ENCODE data around the gene PROSER3. TPM values are rescaled to one million over a fixed set of nuclear protein-coding genes. Genes with fewer than 3 reads are reported as not detected.

Gene PROSER3
- total and polyA plus RNA-seq, 2 experiments from 2014 or later: 21.8 to 28.0 TPM

DNA sequence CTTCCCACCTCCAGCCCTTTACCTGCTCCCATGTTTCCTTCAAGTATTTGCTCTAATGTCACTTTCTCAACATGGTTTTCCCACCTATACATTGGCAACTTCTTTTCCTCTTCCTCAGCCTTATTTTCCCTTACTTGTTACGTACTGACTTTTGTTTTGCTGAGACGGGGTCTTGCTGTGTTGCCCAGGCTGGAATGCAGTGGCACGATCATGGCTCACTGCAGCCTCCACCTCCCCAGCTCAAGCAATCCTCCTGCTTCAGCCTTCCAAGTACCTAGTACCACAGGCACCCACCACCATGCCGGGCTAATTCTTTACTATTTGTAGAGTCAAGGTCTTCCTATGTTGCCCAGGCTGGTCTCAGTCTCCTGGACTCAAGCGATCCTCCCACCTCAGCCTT is 49.7 kb downstream of the PROSER3 start:
- Mint-ChIP-seq H3K27ac (no peak overlapping the region), H3K4me1 (peaks cover 3% of the 10 kb centered on the region; the same call in 1 of the 3 replicates), H3K27me3 (ENCODE audit: insufficient read depth, low read depth, poor library complexity) (peaks cover 11% of the 10 kb centered on the region), H3K9me3 (no peaks in the 10 kb centered on the region), H3K4me3 (no peak overlapping the region), H3K36me3 (ENCODE audit: low read depth) (no peaks in the 10 kb centered on the region)
- Histone ChIP-seq H3K36me3 (ENCODE audit: insufficient read depth) (no peaks in the 10 kb centered on the region), H4K20me1 (replicated peaks; ENCODE audit: insufficient read depth) (no peaks in the 10 kb centered on the region), H3K4me2 (no peak overlapping the region), H2AFZ (peak overlapping the region; percentile 2; the same call in 1 of the 2 replicates), H3F3A (replicated peaks; ENCODE audit: low read depth) (no peaks in the 10 kb centered on the region), H3K9me2 (ENCODE audit: insufficient read depth) (no peaks in the 10 kb centered on the region), H3K4me3 (no peak overlapping the region), H3K4me1 (ENCODE audit: insufficient read depth) (no peaks in the 10 kb centered on the region), H3K79me2 (replicated peaks; ENCODE audit: insufficient read depth) (no peaks in the 10 kb centered on the region), H3K27me3 (ENCODE audit: insufficient read depth) (no peaks in the 10 kb centered on the region), H3K27ac (ENCODE audit: low read depth) (no peak overlapping the region)
- no peak for TF ChIP-seq POLR2AphosphoS5 (IDR thresholded peaks at IDR 0.05; ENCODE audit: low read depth)
- ATAC-seq: no peak
- DNase-seq (ENCODE audit: low spot score): no peak

DNA sequence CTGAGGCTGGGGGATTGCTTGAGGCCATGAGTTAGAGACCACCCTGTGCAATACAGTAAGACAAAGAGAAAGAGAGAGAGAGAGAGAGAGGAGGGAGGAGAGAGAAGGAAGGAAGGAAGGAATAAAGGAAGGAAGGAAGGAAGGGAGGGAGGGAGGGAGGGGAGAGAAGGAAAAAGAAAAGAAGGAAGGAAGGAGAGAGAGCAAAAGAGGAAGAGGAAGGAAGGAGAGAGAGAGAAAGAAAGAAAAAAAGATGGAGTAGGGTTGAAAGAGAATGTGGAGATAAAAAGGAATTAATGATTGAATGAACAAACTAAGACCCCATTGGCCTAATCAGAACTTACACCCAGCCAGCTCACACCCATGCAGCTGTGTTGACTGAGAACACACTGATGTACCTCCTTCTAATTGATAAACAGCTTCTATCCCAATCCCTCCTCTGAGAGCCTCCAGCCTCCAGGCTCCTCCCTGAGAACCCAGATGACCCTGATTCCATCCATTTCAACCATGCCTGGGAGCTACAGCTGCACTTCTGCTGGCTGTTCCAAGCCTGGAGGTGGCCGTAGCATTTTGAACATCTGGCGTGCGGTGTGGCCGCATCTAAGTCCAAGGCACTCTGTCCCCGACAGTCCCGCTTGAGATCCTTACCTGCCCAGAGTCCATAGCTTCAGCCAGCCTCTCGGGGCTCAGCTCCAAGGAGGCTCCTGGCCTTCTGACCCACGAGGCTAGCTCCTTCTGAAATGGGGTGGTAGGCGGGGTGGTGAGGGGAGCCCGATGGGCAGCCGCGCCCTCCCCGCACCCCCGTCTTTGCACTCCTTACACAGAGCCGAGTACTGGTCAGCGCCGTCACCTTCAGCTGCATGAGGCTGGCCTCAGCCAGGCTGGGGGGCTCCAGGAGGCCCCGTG is 53.6 kb downstream of the PROSER3 start:
- no peak for DNase-seq (ENCODE audit: low spot score)
- Mint-ChIP-seq H3K9me3 (no peaks in the 10 kb centered on the region; the same call in 2 of the 3 replicates), H3K4me3 (no peak overlapping the region)
- TF ChIP-seq ZNF114 (CRISPR knock-in tag; IDR thresholded peaks at IDR 0.05) (no peak), JUNB (IDR thresholded peaks at IDR 0.05; ENCODE audit: unreplicated experiment) (no peak), NANOG (IDR thresholded peaks at IDR 0.05; ENCODE audit: borderline replicate concordance) (no peak), POLR2AphosphoS5 (IDR thresholded peaks at IDR 0.05; ENCODE audit: low read depth) (no peak), CREB1 (CRISPR knock-in tag; IDR thresholded peaks at IDR 0.05; ENCODE audit: low read depth) (no peak)
- TF ChIP-seq, protein P1, sequence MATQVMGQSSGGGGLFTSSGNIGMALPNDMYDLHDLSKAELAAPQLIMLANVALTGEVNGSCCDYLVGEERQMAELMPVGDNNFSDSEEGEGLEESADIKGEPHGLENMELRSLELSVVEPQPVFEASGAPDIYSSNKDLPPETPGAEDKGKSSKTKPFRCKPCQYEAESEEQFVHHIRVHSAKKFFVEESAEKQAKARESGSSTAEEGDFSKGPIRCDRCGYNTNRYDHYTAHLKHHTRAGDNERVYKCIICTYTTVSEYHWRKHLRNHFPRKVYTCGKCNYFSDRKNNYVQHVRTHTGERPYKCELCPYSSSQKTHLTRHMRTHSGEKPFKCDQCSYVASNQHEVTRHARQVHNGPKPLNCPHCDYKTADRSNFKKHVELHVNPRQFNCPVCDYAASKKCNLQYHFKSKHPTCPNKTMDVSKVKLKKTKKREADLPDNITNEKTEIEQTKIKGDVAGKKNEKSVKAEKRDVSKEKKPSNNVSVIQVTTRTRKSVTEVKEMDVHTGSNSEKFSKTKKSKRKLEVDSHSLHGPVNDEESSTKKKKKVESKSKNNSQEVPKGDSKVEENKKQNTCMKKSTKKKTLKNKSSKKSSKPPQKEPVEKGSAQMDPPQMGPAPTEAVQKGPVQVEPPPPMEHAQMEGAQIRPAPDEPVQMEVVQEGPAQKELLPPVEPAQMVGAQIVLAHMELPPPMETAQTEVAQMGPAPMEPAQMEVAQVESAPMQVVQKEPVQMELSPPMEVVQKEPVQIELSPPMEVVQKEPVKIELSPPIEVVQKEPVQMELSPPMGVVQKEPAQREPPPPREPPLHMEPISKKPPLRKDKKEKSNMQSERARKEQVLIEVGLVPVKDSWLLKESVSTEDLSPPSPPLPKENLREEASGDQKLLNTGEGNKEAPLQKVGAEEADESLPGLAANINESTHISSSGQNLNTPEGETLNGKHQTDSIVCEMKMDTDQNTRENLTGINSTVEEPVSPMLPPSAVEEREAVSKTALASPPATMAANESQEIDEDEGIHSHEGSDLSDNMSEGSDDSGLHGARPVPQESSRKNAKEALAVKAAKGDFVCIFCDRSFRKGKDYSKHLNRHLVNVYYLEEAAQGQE (IDR thresholded peaks at IDR 0.05; ENCODE audit: unreplicated experiment): no peak
- TF ChIP-seq, protein P2, sequence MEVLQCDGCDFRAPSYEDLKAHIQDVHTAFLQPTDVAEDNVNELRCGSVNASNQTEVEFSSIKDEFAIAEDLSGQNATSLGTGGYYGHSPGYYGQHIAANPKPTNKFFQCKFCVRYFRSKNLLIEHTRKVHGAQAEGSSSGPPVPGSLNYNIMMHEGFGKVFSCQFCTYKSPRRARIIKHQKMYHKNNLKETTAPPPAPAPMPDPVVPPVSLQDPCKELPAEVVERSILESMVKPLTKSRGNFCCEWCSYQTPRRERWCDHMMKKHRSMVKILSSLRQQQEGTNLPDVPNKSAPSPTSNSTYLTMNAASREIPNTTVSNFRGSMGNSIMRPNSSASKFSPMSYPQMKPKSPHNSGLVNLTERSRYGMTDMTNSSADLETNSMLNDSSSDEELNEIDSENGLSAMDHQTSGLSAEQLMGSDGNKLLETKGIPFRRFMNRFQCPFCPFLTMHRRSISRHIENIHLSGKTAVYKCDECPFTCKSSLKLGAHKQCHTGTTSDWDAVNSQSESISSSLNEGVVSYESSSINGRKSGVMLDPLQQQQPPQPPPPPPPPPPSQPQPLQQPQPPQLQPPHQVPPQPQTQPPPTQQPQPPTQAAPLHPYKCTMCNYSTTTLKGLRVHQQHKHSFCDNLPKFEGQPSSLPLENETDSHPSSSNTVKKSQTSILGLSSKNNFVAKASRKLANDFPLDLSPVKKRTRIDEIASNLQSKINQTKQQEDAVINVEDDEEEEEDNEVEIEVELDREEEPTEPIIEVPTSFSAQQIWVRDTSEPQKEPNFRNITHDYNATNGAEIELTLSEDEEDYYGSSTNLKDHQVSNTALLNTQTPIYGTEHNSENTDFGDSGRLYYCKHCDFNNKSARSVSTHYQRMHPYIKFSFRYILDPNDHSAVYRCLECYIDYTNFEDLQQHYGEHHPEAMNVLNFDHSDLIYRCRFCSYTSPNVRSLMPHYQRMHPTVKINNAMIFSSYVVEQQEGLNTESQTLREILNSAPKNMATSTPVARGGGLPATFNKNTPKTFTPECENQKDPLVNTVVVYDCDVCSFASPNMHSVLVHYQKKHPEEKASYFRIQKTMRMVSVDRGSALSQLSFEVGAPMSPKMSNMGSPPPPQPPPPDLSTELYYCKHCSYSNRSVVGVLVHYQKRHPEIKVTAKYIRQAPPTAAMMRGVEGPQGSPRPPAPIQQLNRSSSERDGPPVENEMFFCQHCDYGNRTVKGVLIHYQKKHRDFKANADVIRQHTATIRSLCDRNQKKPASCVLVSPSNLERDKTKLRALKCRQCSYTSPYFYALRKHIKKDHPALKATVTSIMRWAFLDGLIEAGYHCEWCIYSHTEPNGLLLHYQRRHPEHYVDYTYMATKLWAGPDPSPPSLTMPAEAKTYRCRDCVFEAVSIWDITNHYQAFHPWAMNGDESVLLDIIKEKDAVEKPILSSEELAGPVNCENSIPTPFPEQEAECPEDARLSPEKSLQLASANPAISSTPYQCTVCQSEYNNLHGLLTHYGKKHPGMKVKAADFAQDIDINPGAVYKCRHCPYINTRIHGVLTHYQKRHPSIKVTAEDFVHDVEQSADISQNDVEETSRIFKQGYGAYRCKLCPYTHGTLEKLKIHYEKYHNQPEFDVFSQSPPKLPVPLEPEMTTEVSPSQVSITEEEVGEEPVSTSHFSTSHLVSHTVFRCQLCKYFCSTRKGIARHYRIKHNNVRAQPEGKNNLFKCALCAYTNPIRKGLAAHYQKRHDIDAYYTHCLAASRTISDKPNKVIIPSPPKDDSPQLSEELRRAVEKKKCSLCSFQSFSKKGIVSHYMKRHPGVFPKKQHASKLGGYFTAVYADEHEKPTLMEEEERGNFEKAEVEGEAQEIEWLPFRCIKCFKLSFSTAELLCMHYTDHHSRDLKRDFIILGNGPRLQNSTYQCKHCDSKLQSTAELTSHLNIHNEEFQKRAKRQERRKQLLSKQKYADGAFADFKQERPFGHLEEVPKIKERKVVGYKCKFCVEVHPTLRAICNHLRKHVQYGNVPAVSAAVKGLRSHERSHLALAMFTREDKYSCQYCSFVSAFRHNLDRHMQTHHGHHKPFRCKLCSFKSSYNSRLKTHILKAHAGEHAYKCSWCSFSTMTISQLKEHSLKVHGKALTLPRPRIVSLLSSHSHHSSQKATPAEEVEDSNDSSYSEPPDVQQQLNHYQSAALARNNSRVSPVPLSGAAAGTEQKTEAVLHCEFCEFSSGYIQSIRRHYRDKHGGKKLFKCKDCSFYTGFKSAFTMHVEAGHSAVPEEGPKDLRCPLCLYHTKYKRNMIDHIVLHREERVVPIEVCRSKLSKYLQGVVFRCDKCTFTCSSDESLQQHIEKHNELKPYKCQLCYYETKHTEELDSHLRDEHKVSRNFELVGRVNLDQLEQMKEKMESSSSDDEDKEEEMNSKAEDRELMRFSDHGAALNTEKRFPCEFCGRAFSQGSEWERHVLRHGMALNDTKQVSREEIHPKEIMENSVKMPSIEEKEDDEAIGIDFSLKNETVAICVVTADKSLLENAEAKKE (CRISPR knock-in tag; IDR thresholded peaks at IDR 0.05): no peak
- TF ChIP-seq, protein P3, sequence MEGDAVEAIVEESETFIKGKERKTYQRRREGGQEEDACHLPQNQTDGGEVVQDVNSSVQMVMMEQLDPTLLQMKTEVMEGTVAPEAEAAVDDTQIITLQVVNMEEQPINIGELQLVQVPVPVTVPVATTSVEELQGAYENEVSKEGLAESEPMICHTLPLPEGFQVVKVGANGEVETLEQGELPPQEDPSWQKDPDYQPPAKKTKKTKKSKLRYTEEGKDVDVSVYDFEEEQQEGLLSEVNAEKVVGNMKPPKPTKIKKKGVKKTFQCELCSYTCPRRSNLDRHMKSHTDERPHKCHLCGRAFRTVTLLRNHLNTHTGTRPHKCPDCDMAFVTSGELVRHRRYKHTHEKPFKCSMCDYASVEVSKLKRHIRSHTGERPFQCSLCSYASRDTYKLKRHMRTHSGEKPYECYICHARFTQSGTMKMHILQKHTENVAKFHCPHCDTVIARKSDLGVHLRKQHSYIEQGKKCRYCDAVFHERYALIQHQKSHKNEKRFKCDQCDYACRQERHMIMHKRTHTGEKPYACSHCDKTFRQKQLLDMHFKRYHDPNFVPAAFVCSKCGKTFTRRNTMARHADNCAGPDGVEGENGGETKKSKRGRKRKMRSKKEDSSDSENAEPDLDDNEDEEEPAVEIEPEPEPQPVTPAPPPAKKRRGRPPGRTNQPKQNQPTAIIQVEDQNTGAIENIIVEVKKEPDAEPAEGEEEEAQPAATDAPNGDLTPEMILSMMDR (conservative IDR thresholded peaks at IDR 0.05; ENCODE audit: low read depth in 2 of 2): no peak

More for the DNA sequence above, 53.6 kb downstream of the PROSER3 start:
- H3K27ac Mint-ChIP-seq: no peak overlapping the region
- Histone ChIP-seq H3K4me2 (no peak overlapping the region), H3K79me2 (replicated peaks; ENCODE audit: insufficient read depth) (no peaks in the 10 kb centered on the region), H3K27ac (ENCODE audit: low read depth) (no peak overlapping the region), H3K36me3 (ENCODE audit: insufficient read depth) (no peaks in the 10 kb centered on the region), H3K27me3 (ENCODE audit: insufficient read depth) (no peaks in the 10 kb centered on the region), H3K9me2 (ENCODE audit: insufficient read depth) (no peaks in the 10 kb centered on the region), H4K20me1 (replicated peaks; ENCODE audit: insufficient read depth) (no peaks in the 10 kb centered on the region), H2AFZ (peak overlapping the region; percentile 76), H3K4me3 (no peak overlapping the region), H3K4me1 (ENCODE audit: insufficient read depth) (0 out of 2 replicates have a peak, but pooled peaks cover 2% of the 10 kb centered on the region), H3F3A (replicated peaks; ENCODE audit: low read depth) (peaks cover 4% of the 10 kb centered on the region; the same call in 1 of the 2 replicates)
- H3K36me3 Mint-ChIP-seq (ENCODE audit: low read depth): no peaks in the 10 kb centered on the region
- H3K4me1 Mint-ChIP-seq: peaks cover 6% of the 10 kb centered on the region
- H3K27me3 Mint-ChIP-seq (ENCODE audit: insufficient read depth, low read depth, poor library complexity): peaks cover 9% of the 10 kb centered on the region
- ATAC-seq: no peak

Measured in GM23338 (cell line).